K562 (cell line): ENCODE measurements around the gene PBOV1. TPM values are rescaled to one million over a fixed set of nuclear protein-coding genes. Genes with fewer than 3 reads are reported as not detected.

Experiments
- ATAC-seq: fragments of 200-7000 bp; cut with Tn5 transposase; 3 replicates; pipeline ENCODE4 v1.9.1; 2020; ENCODE audit warnings: moderate library complexity
- BruUV-seq: library from RNA; stranded (reverse); fragments of 400-500 nt; replicated peaks from 2 replicates; lab custom pipeline; 2021; lab: Mats Ljungman, UMichigan
- CTCF ChIA-PET: fragments of 300-600 bp; formaldehyde crosslinking; extraction: SDS; loops from one replicate; lab custom pipeline; 2021; ENCODE audit warnings: low intra/inter-chr PET ratio; lab: Yijun Ruan, JAX
- POLR2A ChIA-PET: fragments of 300-600, 350-650 bp; sonication (Branson Sonifier 250); formaldehyde crosslinking; extraction: SDS; loops from one replicate; lab custom pipeline; 2021; ENCODE audit warnings: antibody characterized with exemption, inconsistent platforms; lab: Yijun Ruan, JAX
- DNase-seq, 4 experiments: peaks; one replicate each; pipeline versions ENCODE4 v3.0.0 to v3.0.0-alpha.2; 2011 to 2018; ENCODE audit warnings: low spot score in 3 of 4, mixed read lengths in 3 of 4; ENCODE audit errors: extremely low read depth in 1 of 4
- FAIRE-seq: peaks from 2 replicates; lab custom pipeline; 2011; peaks lifted over from hg19 to GRCh38; lab: Jason Lieb, UNC
- H2AFZ ChIP-seq: 2 replicates; pipeline ENCODE4 v1.6.0; 2011; ENCODE audit warnings: low read depth, low read length, control low read depth, inconsistent platforms
- H3K27ac ChIP-seq: fragments of 200-600 bp; 3 replicates; pipeline ENCODE4 v1.8.0; 2011; ENCODE audit warnings: low read depth, mild to moderate bottlenecking, control low read depth, inconsistent platforms, low read length, moderate library complexity, mixed read lengths; ENCODE audit errors: extremely low read depth
- H3K27me3 ChIP-seq, 2 experiments: fragments of 300-600 bp in 1 of 2; 2 replicates in 1 of 2; 3 replicates in 1 of 2; pipeline versions ENCODE4 v1.6.0 to v1.8.0; 2011; ENCODE audit warnings: inconsistent platforms in 2 of 2, low read length in 2 of 2, mild to moderate bottlenecking in 1 of 2, mixed read lengths in 1 of 2, moderate library complexity in 1 of 2; ENCODE audit not compliant: control insufficient read depth in 2 of 2, insufficient read depth in 2 of 2
- H3K36me3 ChIP-seq: fragments of 300-600 bp; 3 replicates; pipeline ENCODE4 v1.8.0; 2011; ENCODE audit warnings: mild to moderate bottlenecking, low read length, inconsistent platforms; ENCODE audit not compliant: control insufficient read depth, insufficient read depth
- H3K4me1 ChIP-seq, 2 experiments: fragments of 200-600 bp in 1 of 2; replicated peaks in 1 of 2; 2 replicates in 1 of 2; 3 replicates in 1 of 2; pipeline versions ENCODE4 v1.5.1 to v1.8.0; 2011; ENCODE audit warnings: inconsistent platforms in 2 of 2, low read length in 2 of 2, mild to moderate bottlenecking in 1 of 2, mixed read lengths in 1 of 2, moderate library complexity in 1 of 2; ENCODE audit not compliant: control insufficient read depth in 2 of 2, insufficient read depth in 2 of 2
- H3K4me2 ChIP-seq: 2 replicates; pipeline ENCODE4 v1.6.1; 2011; ENCODE audit warnings: low read length, control low read depth, inconsistent platforms, mixed read lengths; ENCODE audit not compliant: insufficient read depth
- H3K4me3 ChIP-seq: fragments of 200-600 bp; sonication (generic), shearing (Covaris generic); 2 replicates; pipeline ENCODE4 v1.5.1; 2016; ENCODE audit warnings: control low read depth, inconsistent platforms
- H3K79me2 ChIP-seq: fragments of 200-600 bp; 3 replicates; pipeline ENCODE4 v1.8.0; 2011; ENCODE audit warnings: low read length, inconsistent platforms; ENCODE audit not compliant: control insufficient read depth, insufficient read depth
- H3K9ac ChIP-seq, 2 experiments: 2 replicates each; pipeline versions ENCODE4 v1.6.0 to v1.6.1; 2011; ENCODE audit warnings: low read depth in 2 of 2, low read length in 2 of 2, control low read depth in 1 of 2, inconsistent platforms in 1 of 2, mild to moderate bottlenecking in 1 of 2, mixed read lengths in 1 of 2; ENCODE audit not compliant: insufficient read depth in 1 of 2
- H3K9me1 ChIP-seq: one replicate; pipeline ENCODE4 v1.6.0; 2011; ENCODE audit warnings: inconsistent platforms, mild to moderate bottlenecking, low read length, moderate library complexity; ENCODE audit not compliant: control insufficient read depth, insufficient read depth
- H3K9me3 ChIP-seq: replicated peaks from 2 replicates; pipeline ENCODE4 v1.5.1; 2011; ENCODE audit warnings: low read depth, low read length, inconsistent platforms; ENCODE audit not compliant: control insufficient read depth, insufficient read depth
- H4K20me1 ChIP-seq: replicated peaks from 2 replicates; pipeline ENCODE4 v1.6.1; 2011; ENCODE audit warnings: low read length, inconsistent platforms, mixed read lengths; ENCODE audit not compliant: control insufficient read depth, insufficient read depth
- CEBPG ChIP-seq, 3 experiments: fragments of 200-800 bp in 1 of 3; sonication (Bioruptor generic) in 1 of 3; sonication (generic) in 1 of 3; formaldehyde crosslinking in 1 of 3; IDR thresholded peaks in 2 of 3; conservative IDR thresholded peaks in 1 of 3; 2 replicates each; pipeline versions ENCODE4 v1.6.1 to v1.8.0; 2016 to 2022; ENCODE audit warnings: missing compliant biosample characterization in 2 of 3, missing genetic modification characterization in 2 of 3, mild to moderate bottlenecking in 1 of 3, missing genetic modification reagents in 1 of 3
- CTCFL ChIP-seq: IDR thresholded peaks from 2 replicates; pipeline ENCODE4 v1.6.1; 2011; ENCODE audit warnings: borderline replicate concordance, low read depth, mild to moderate bottlenecking, moderate library complexity, low read length; ENCODE audit not compliant: insufficient read depth, poor library complexity, severe bottlenecking
- CUX1 ChIP-seq: fragments of 200-800 bp; sonication (Bioruptor generic); IDR thresholded peaks from 2 replicates; pipeline ENCODE4 v1.6.1; 2016; ENCODE audit warnings: missing genetic modification characterization, missing compliant biosample characterization
- FOS ChIP-seq: IDR thresholded peaks from 3 replicates; pipeline ENCODE4 v1.6.1; 2011; ENCODE audit not compliant: insufficient read length; ENCODE audit errors: extremely low read depth
- FOXJ3 ChIP-seq: sonication (generic); formaldehyde crosslinking; IDR thresholded peaks from 2 replicates; pipeline ENCODE4 v1.4.0; 2020; ENCODE audit warnings: mild to moderate bottlenecking, missing genetic modification reagents
- GTF2B ChIP-seq: IDR thresholded peaks from 2 replicates; pipeline ENCODE4 v1.6.1; 2011; ENCODE audit not compliant: insufficient read length; ENCODE audit errors: extremely low read depth
- HOXB6 ChIP-seq: fragments of 250-450 bp; sonication (Bioruptor Pico); IDR thresholded peaks from 2 replicates; pipeline ENCODE4 v1.5.1; 2022; ENCODE audit warnings: mild to moderate bottlenecking, borderline replicate concordance
- MITF ChIP-seq: IDR thresholded peaks from 2 replicates; pipeline ENCODE4 v1.6.1; 2014; ENCODE audit warnings: antibody characterized with exemption
- RBM25 ChIP-seq: fragments of 200-400 bp; formaldehyde crosslinking; IDR thresholded peaks from 2 replicates; pipeline ENCODE4 v1.6.1; 2018; ENCODE audit warnings: low read length, low read depth, moderate library complexity; ENCODE audit not compliant: severe bottlenecking
- SLC30A9 ChIP-seq: fragments of 250-450 bp; sonication (Bioruptor Pico); IDR thresholded peaks from 2 replicates; pipeline ENCODE4 v1.8.0; 2022; ENCODE audit warnings: mild to moderate bottlenecking, moderate library complexity
- SUPT5H ChIP-seq: fragments of 450-650 bp; IDR thresholded peaks from 2 replicates; pipeline ENCODE4 v1.6.1; 2016
- ZNF561 ChIP-seq: fragments of 450-650 bp; formaldehyde crosslinking; conservative IDR thresholded peaks from 2 replicates; pipeline ENCODE4 v1.4.0; 2020; ENCODE audit warnings: mild to moderate bottlenecking, moderate library complexity
- WGBS: fragments of 100-300 bp; shearing (Covaris generic); methylation state at CpG from one replicate; pipeline ENCODE4 v1.1.6; 2016; ENCODE audit warnings: low coverage, mixed read lengths; ENCODE audit not compliant: insufficient coverage; ENCODE audit errors: missing lambda C conversion rate; 5-methylcytosine and 5-hydroxymethylcytosine counted together
- in situ Hi-C: fragments of 300-500 bp; cut with MboI; formaldehyde crosslinking; loops from 4 replicates; pipeline ENCODE4 v1.15.0; 2018; ENCODE audit warnings: inconsistent platforms, mixed read lengths
- intact Hi-C: fragments of 100-400 bp; cut with micrococcal nuclease; formaldehyde crosslinking; loops from 2 replicates; pipeline ENCODE4 v1.14.2; 2022
- polyA plus RNA-seq, 8 experiments: library from polyadenylated mRNA; depleted of rRNA in 4 of 8; stranded (reverse) in 5 of 8; unstranded in 3 of 8; fragments of >200 nt; fragmentation: Nextera tagmentation in 2 of 8; fragmentation: Illumina TruSeq in 1 of 8; extraction: Ambion mirVana in 2 of 8; extraction: Trizol in 1 of 8; gene quantifications; 2 replicates each; pipeline versions ENCODE4 v1.2.1 to v1.2.3, GENCODE V29; 2011 to 2014; ENCODE audit warnings: inconsistent platforms in 1 of 8, missing spikeins in 1 of 8
- total RNA-seq, 7 experiments: library from RNA; depleted of rRNA in 6 of 7; stranded (reverse); fragments of >200 nt in 6 of 7; fragmentation: Illumina TruSeq in 2 of 7; extraction: Trizol in 2 of 7; gene quantifications; 2 replicates each; pipeline versions ENCODE4 v1.2.1 to v1.2.3, GENCODE V29; 2011 to 2021; ENCODE audit warnings: low replicate concordance in 1 of 7

Gene PBOV1
- total and polyA plus RNA-seq, 9 of the 15 experiments (the other 6 are each of a cell fraction or from before 2014, with no cell fraction given) = not detected

- intact Hi-C loops (no loop called here), in situ Hi-C loops (no loop called here)
- no peak for TF ChIP-seq HOXB6 (CRISPR knock-in tag)
- TF ChIP-seq SUPT5H = no peak
- TF ChIP-seq MITF = no peak
- no peak for TF ChIP-seq FOS
- no peak for TF ChIP-seq CTCFL
- TF ChIP-seq FOXJ3 (CRISPR knock-in tag) = no peak
- TF ChIP-seq SLC30A9 (CRISPR knock-in tag) = no peak
- no peak for TF ChIP-seq GTF2B
- no peak for TF ChIP-seq ZNF561 (CRISPR knock-in tag)
- TF ChIP-seq CUX1 (CRISPR knock-in tag) = no peak
- TF ChIP-seq RBM25 = no peak
- TF ChIP-seq CEBPG (CRISPR knock-in tag; IDR thresholded peaks at IDR 0.05) = no peak
- TF ChIP-seq CEBPG (tag; conservative IDR thresholded peaks at IDR 0.05 in 1 of 2, IDR thresholded peaks at IDR 0.05 in 1 of 2) = no peak
- 2% methylated on average over 3 of the region's 3 CpGs for WGBS
- Histone ChIP-seq H3K9me3 (no peaks in the 10 kb centered on the region), H3K4me2 (no peak overlapping the region), H3K9me1 (no peaks in the 10 kb centered on the region), H3K27ac (no peak overlapping the region), H2AFZ (no peak overlapping the region), H3K4me3 (no peak overlapping the region), H3K9ac (no peak overlapping the region; a peak in 1 of 4 replicates), H3K36me3 (no peaks in the 10 kb centered on the region), H3K27me3 (peaks cover 0 to 8% of the 10 kb centered on the region in 2 experiments; a peak in 1 of 5 replicates), H3K4me1 (no peaks in the 10 kb centered on the region), H4K20me1 (no peaks in the 10 kb centered on the region), H3K79me2 (no peaks in the 10 kb centered on the region)
- POLR2A ChIA-PET = no interaction called here
- DNase-seq (no peak), FAIRE-seq (no peak), ATAC-seq (no peak)
- BruUV-seq = no TSS peak
- CTCF ChIA-PET = no interaction called here
Observed at GRCh38 chr6:138219398-138219797, 1.1 kb upstream of the PBOV1 start.
